OCI-LY1 (cell line): Measurements from ENCODE around the gene MRC2.
A peak's percentile ranks its signal among the peaks of the same experiment; 100 is the strongest.

Source experiments
- H2AFZ ChIP-seq: fragments of 200-600 bp; sonication (generic), shearing (Covaris generic); 2 replicates; pipeline ENCODE4 v1.6.0; 2014; ENCODE audit warnings: antibody characterized with exemption, mild to moderate bottlenecking, low read length
- H3F3A ChIP-seq: fragments of 200-600 bp; sonication (generic), shearing (Covaris generic); 2 replicates; pipeline ENCODE4 v1.6.0; 2014; ENCODE audit warnings: mild to moderate bottlenecking, antibody characterized with exemption, low read length, moderate library complexity; ENCODE audit not compliant: insufficient read depth
- H3K27ac ChIP-seq: fragments of 200-600 bp; sonication (generic); 2 replicates; pipeline ENCODE4 v1.5.1; 2014; ENCODE audit warnings: low read length, mixed run types, mild to moderate bottlenecking, low read depth; ENCODE audit not compliant: poor library complexity, severe bottlenecking
- H3K27me3 ChIP-seq: fragments of 200-600 bp; sonication (generic); 2 replicates; pipeline ENCODE4 v1.6.0; 2014; ENCODE audit warnings: antibody characterized with exemption, mild to moderate bottlenecking, low read length, moderate library complexity; ENCODE audit not compliant: insufficient read depth
- H3K36me3 ChIP-seq: fragments of 200-600 bp; sonication (generic); 2 replicates; pipeline ENCODE4 v1.6.1; 2014; ENCODE audit warnings: mild to moderate bottlenecking, antibody characterized with exemption, low read length, moderate library complexity, mixed read lengths; ENCODE audit not compliant: insufficient read depth
- H3K4me1 ChIP-seq: fragments of 200-600 bp; sonication (generic); 2 replicates; pipeline ENCODE4 v1.5.1; 2014; ENCODE audit warnings: mild to moderate bottlenecking, low read length, moderate library complexity; ENCODE audit not compliant: insufficient read depth, severe bottlenecking
- H3K4me2 ChIP-seq: fragments of 200-600 bp; sonication (generic), shearing (Covaris generic); 2 replicates; pipeline ENCODE4 v1.6.1; 2014; ENCODE audit warnings: low read length
- H3K4me3 ChIP-seq: fragments of 200-600 bp; sonication (generic); 2 replicates; pipeline ENCODE4 v1.5.1; 2014; ENCODE audit warnings: low read length, low read depth, mild to moderate bottlenecking, mixed read lengths; ENCODE audit not compliant: poor library complexity, severe bottlenecking
- H3K79me2 ChIP-seq: fragments of 200-600 bp; shearing (Covaris generic); 2 replicates; pipeline ENCODE4 v1.6.1; 2016; ENCODE audit warnings: mixed run types, low read length, mixed read lengths; ENCODE audit not compliant: insufficient read depth
- H3K9ac ChIP-seq: fragments of 200-600 bp; sonication (generic), shearing (Covaris generic); 2 replicates; pipeline ENCODE4 v1.6.1; 2014; ENCODE audit warnings: mild to moderate bottlenecking, low read length, mixed read lengths
- H3K9me2 ChIP-seq: fragments of 200-600 bp; sonication (generic), shearing (Covaris generic); 2 replicates; pipeline ENCODE4 v1.6.1; 2014; ENCODE audit warnings: low read depth, mild to moderate bottlenecking, low read length, mixed read lengths
- H3K9me3 ChIP-seq: fragments of 200-600 bp; shearing (Covaris generic); 2 replicates; pipeline ENCODE4 v1.6.1; 2014; ENCODE audit warnings: low read length, mixed read lengths
- H4K20me1 ChIP-seq: fragments of 200-600 bp; sonication (generic), shearing (Covaris generic); 2 replicates; pipeline ENCODE4 v1.6.0; 2016; ENCODE audit warnings: mild to moderate bottlenecking, low read length; ENCODE audit not compliant: insufficient read depth
- EZH2 ChIP-seq: fragments of 200-600 bp; sonication (generic), shearing (Covaris generic); IDR thresholded peaks from 2 replicates; pipeline ENCODE4 v1.8.0; 2017; ENCODE audit warnings: borderline replicate concordance, mixed run types, mild to moderate bottlenecking, antibody characterized with exemption, low read length, moderate library complexity, mixed read lengths
- TF ChIP-seq, protein P1 (sequence below): fragments of 200-600 bp; sonication (generic), shearing (Covaris generic); IDR thresholded peaks from 2 replicates; pipeline ENCODE4 v1.5.1; 2017; ENCODE audit warnings: mild to moderate bottlenecking, antibody characterized with exemption, low read length, moderate library complexity, mixed read lengths

MRC2 gene

DNA sequence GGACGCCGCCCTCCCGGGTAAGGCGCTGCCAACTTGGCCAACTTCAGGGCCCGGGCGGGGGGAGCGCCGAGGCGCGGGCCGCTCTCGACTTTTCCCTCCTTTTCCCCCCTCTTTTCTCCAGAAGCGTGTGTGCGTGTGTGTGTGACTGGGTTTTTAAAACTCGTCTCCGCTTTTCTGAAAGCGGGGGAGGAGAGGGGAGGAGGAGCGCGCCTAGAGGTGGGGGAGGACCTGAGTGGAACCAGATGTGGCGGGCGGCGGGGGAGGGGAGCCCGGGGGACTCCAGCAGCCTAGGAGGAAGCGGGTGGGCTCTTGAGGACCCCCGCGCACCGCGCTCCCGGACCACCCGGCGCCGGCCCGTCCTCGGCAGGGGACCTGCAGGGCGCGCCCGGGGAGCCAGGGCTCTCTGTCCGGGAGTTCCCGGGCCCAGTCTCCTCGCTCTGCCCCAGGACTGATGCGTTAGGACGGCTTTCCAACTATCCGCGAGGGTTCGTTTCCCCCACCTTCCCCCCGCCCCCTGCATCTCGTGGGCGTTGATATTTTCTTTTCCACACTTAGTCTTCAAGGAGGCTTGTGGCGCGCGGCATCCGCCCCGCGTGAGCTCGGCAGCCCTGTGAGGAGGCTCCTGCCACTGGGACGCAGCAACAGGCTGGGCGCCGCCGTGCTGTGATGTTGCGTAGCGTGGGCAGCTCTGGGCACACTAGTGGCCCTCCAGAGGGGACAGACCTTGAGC is 599 bp downstream of the MRC2 start:
- Histone ChIP-seq H2AFZ (no peak overlapping the region), H3K9me3 (no peaks in the 10 kb centered on the region), H3K79me2 (no peaks in the 10 kb centered on the region), H4K20me1 (no peaks in the 10 kb centered on the region), H3K27me3 (no peaks in the 10 kb centered on the region; the same call in 1 of the 2 replicates), H3K4me2 (peak overlapping the region; percentile 23; the same call in 1 of the 2 replicates), H3K27ac (no peak overlapping the region), H3F3A (no peaks in the 10 kb centered on the region), H3K4me1 (no peaks in the 10 kb centered on the region), H3K4me3 (no peak overlapping the region), H3K36me3 (no peaks in the 10 kb centered on the region; the same call in 1 of the 2 replicates), H3K9me2 (no peaks in the 10 kb centered on the region), H3K9ac (no peak overlapping the region)
- TF ChIP-seq EZH2, result no peak
- TF ChIP-seq, protein P1, sequence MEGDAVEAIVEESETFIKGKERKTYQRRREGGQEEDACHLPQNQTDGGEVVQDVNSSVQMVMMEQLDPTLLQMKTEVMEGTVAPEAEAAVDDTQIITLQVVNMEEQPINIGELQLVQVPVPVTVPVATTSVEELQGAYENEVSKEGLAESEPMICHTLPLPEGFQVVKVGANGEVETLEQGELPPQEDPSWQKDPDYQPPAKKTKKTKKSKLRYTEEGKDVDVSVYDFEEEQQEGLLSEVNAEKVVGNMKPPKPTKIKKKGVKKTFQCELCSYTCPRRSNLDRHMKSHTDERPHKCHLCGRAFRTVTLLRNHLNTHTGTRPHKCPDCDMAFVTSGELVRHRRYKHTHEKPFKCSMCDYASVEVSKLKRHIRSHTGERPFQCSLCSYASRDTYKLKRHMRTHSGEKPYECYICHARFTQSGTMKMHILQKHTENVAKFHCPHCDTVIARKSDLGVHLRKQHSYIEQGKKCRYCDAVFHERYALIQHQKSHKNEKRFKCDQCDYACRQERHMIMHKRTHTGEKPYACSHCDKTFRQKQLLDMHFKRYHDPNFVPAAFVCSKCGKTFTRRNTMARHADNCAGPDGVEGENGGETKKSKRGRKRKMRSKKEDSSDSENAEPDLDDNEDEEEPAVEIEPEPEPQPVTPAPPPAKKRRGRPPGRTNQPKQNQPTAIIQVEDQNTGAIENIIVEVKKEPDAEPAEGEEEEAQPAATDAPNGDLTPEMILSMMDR, result no peak

DNA sequence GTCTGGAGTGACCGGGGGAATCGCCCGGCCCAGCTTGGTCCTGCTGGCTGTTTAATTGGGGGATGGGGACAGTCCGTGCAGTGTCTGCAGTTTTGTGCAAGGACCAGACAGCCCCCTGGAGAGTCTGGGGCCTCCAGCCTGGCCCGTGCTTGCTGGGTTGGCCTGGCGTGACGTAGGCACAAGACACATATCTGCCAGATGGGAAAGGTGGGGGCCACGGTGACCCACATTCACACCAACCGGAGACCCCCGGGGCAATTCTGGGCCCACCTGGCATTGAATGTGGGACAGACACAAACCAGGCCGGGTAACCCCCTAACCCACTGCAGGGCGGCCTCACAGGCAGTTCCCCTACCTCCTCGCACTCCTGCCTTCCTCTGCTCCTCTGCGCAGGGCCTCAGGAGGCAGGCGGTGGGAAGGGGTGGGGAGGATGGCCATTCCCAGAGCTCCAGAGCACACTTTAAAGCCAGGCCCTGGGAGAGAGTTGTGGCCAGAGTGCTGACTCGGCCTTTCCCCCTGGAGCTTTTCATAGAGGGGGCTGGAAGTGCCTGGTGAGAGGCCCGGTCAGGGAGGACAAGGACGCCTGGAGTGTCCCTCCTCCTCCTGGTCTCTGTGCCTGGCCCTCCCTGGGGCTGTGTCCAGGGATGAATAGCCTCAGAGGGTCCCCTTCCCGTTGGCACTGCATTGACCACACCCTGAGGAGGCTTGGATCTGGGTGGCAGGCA is 1.5 kb downstream of the MRC2 start:
- no peaks in the 10 kb centered on the region for H3K4me1 ChIP-seq

DNA sequence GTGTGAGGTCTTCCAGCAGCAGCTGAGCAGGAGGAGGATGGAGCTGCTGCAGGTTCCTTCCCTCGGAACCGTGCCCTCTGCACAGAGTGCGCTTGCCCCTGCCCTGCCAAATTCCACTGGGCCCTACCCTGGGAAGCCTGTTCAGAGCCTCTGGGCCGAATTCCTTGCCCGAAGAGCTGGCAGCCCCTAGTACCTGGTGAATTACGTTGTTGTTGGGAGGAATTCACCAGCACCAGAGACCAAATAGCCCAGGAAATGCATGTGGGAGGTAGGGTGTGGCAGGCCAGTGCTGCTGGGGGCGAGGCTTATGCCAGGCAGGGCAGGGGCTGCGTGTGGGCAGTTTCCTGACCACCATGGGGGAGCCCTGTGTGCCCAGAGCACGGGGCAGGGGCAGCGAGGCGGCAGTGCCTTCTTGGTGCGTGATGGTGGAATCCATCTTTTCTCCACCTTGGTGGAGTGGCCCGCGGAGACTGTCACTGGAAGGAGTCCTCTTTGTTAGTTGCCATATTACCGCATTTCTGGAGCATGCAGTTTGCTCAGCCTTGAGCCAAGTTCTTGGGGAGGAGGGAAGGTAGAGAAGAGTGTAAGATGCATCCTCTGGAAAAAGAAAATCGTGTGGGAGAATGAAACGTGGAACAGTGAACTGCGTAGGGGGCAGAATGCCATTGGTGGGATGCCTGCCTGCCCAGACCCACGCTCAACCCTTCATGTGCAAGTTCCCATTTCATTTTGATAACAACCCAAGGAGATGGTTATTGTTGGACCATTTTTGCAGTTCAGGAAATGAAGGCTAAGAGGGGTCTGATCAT is 2.3 kb downstream of the MRC2 start:
- no peaks in the 10 kb centered on the region for H4K20me1 ChIP-seq
- TF ChIP-seq, protein P1, result no peak
- TF ChIP-seq EZH2, result no peak
- H3F3A ChIP-seq, result no peaks in the 10 kb centered on the region
- no peak overlapping the region for H3K4me2 ChIP-seq
- H3K36me3 ChIP-seq, result no peaks in the 10 kb centered on the region
- no peak overlapping the region for H3K27ac ChIP-seq
- no peak overlapping the region for H2AFZ ChIP-seq
- H3K4me1 ChIP-seq, result no peaks in the 10 kb centered on the region
- H3K9ac ChIP-seq, result no peak overlapping the region
- no peaks in the 10 kb centered on the region; the same call in 1 of the 2 replicates for H3K27me3 ChIP-seq
- no peak overlapping the region for H3K4me3 ChIP-seq
- H3K9me3 ChIP-seq, result no peaks in the 10 kb centered on the region
- H3K79me2 ChIP-seq, result no peaks in the 10 kb centered on the region
- H3K9me2 ChIP-seq, result no peaks in the 10 kb centered on the region

More for the DNA sequence above, 1.5 kb downstream of the MRC2 start:
- H3K4me2 ChIP-seq, result no peak overlapping the region
- H3K9ac ChIP-seq, result no peak overlapping the region
- TF ChIP-seq, protein P1, result no peak
- no peak for TF ChIP-seq EZH2
- no peaks in the 10 kb centered on the region for H4K20me1 ChIP-seq
- no peak overlapping the region for H3K4me3 ChIP-seq
- no peaks in the 10 kb centered on the region; the same call in 1 of the 2 replicates for H3K27me3 ChIP-seq
- H3F3A ChIP-seq, result no peaks in the 10 kb centered on the region
- no peaks in the 10 kb centered on the region for H3K9me2 ChIP-seq
- H2AFZ ChIP-seq, result no peak overlapping the region
- H3K27ac ChIP-seq, result no peak overlapping the region
- H3K79me2 ChIP-seq, result no peaks in the 10 kb centered on the region
- H3K36me3 ChIP-seq, result no peaks in the 10 kb centered on the region
- no peaks in the 10 kb centered on the region for H3K9me3 ChIP-seq
